HCT116 (cell line): ENCODE measurements around the gene MARCKSL1. TPM values are rescaled to one million over a fixed set of nuclear protein-coding genes. Genes with fewer than 3 reads are reported as not detected.

Source experiments
- ATAC-seq: fragments of 200-7000 bp; cut with Tn5 transposase; 2 replicates; pipeline ENCODE4 v1.9.1; 2020; ENCODE audit warnings: mild to moderate bottlenecking, moderate library complexity
- BruUV-seq: library from RNA; stranded (reverse); fragments of 400-500 nt; replicated peaks from 2 replicates; lab custom pipeline; 2021; lab: Mats Ljungman, UMichigan
- CTCF ChIA-PET: fragments of 300-600 bp; sonication (Branson Sonifier 250); formaldehyde crosslinking; loops from one replicate; lab custom pipeline; 2021; ENCODE audit warnings: antibody characterized with exemption; lab: Charles Lee
- POLR2A ChIA-PET: fragments of 300-600, 350-600 bp; sonication (Branson Sonifier 250); formaldehyde crosslinking; loops from one replicate; lab custom pipeline; 2021; ENCODE audit warnings: antibody characterized with exemption; lab: Charles Lee
- RAD21 ChIA-PET, 2 experiments: fragments of 300-600 bp; sonication (Branson Sonifier 250); formaldehyde crosslinking; loops; one replicate each; lab custom pipeline; 2023; ENCODE audit warnings: low total read pairs in 2 of 2; ENCODE audit not compliant: uncharacterized antibody in 2 of 2, unreplicated experiment in 2 of 2, low non-redundant PET in 1 of 2; lab: Charles Lee
- DNase-seq: peaks from one replicate; pipeline ENCODE4 v3.0.0-alpha.2; 2010; ENCODE audit warnings: low read depth, low spot score
- H2AFZ ChIP-seq: fragments of 200-600 bp; shearing (Covaris generic), sonication (generic); 2 replicates; pipeline ENCODE4 v1.6.1; 2017; ENCODE audit warnings: low read depth, mixed run types, mixed read lengths, antibody characterized with exemption, low read length; ENCODE audit not compliant: poor library complexity, severe bottlenecking
- H3K27ac ChIP-seq: 2 replicates; pipeline ENCODE4 v1.5.1; 2012; ENCODE audit warnings: low read depth, low read length
- H3K27me3 ChIP-seq: fragments of 200-600 bp; sonication (generic); 2 replicates; pipeline ENCODE4 v1.6.1; 2016; ENCODE audit warnings: mixed run types, low read length, mixed read lengths; ENCODE audit not compliant: insufficient read depth
- H3K36me3 ChIP-seq, 2 experiments: fragments of 200-500 bp in 1 of 2; fragments of 200-600 bp in 1 of 2; sonication (Bioruptor generic) in 1 of 2; sonication (generic) in 1 of 2; 2 replicates each; pipeline versions ENCODE4 v1.5.1 to v1.6.1; 2014 to 2016; ENCODE audit warnings: low read length in 2 of 2, inconsistent platforms in 1 of 2, mixed read lengths in 1 of 2, mixed run types in 1 of 2; ENCODE audit not compliant: insufficient read depth in 2 of 2, control insufficient read depth in 1 of 2
- H3K4me1 ChIP-seq, 2 experiments: fragments of 200-600 bp in 1 of 2; sonication (generic) in 1 of 2; 2 replicates each; pipeline versions ENCODE4 v1.5.1 to v1.6.1; 2012 to 2017; ENCODE audit warnings: low read length in 2 of 2, inconsistent platforms in 1 of 2, mild to moderate bottlenecking in 1 of 2, mixed read lengths in 1 of 2, mixed run types in 1 of 2, moderate library complexity in 1 of 2; ENCODE audit not compliant: insufficient read depth in 2 of 2, control insufficient read depth in 1 of 2
- H3K4me2 ChIP-seq: fragments of 200-600 bp; sonication (generic); 2 replicates; pipeline ENCODE4 v1.6.1; 2017; ENCODE audit warnings: mixed run types, low read length, mixed read lengths
- H3K4me3 ChIP-seq, 2 experiments: fragments of 200-600 bp in 1 of 2; sonication (generic) in 1 of 2; replicated peaks in 1 of 2; 2 replicates each; pipeline ENCODE4 v1.5.1; 2011 to 2016; ENCODE audit warnings: low read length in 2 of 2, control low read depth in 1 of 2, low read depth in 1 of 2, mild to moderate bottlenecking in 1 of 2, mixed read lengths in 1 of 2, mixed run types in 1 of 2
- H3K79me2 ChIP-seq: fragments of 200-600 bp; sonication (generic); 2 replicates; pipeline ENCODE4 v1.6.1; 2017; ENCODE audit warnings: mild to moderate bottlenecking, mixed run types, low read length, moderate library complexity, mixed read lengths; ENCODE audit not compliant: insufficient read depth
- H3K9ac ChIP-seq: fragments of 200-600 bp; sonication (generic); 2 replicates; pipeline ENCODE4 v1.6.1; 2016; ENCODE audit warnings: low read length, mixed read lengths
- H3K9me2 ChIP-seq: fragments of 200-600 bp; sonication (generic), shearing (Covaris generic); 2 replicates; pipeline ENCODE4 v1.6.1; 2017; ENCODE audit warnings: mixed run types, mild to moderate bottlenecking, moderate library complexity; ENCODE audit not compliant: insufficient read depth
- H3K9me3 ChIP-seq, 2 experiments: fragments of 200-500 bp in 1 of 2; fragments of 200-600 bp in 1 of 2; sonication (Bioruptor generic) in 1 of 2; sonication (generic) in 1 of 2; 2 replicates each; pipeline ENCODE4 v1.6.1; 2014 to 2017; ENCODE audit warnings: low read length in 2 of 2, mixed read lengths in 2 of 2, inconsistent platforms in 1 of 2, low read depth in 1 of 2, mild to moderate bottlenecking in 1 of 2, mixed run types in 1 of 2, moderate library complexity in 1 of 2; ENCODE audit not compliant: control insufficient read depth in 1 of 2, insufficient read depth in 1 of 2
- H4K20me1 ChIP-seq: fragments of 200-600 bp; sonication (generic), shearing (Covaris generic); 2 replicates; pipeline ENCODE4 v1.6.1; 2017; ENCODE audit warnings: mixed run types, mild to moderate bottlenecking, moderate library complexity; ENCODE audit not compliant: insufficient read depth
- CEBPB ChIP-seq: IDR thresholded peaks from 2 replicates; pipeline ENCODE4 v1.6.1; 2012; ENCODE audit warnings: low read depth
- ELF1 ChIP-seq: IDR thresholded peaks from 2 replicates; pipeline ENCODE4 v1.6.1; 2012; ENCODE audit warnings: low read depth, borderline replicate concordance
- FOSL1 ChIP-seq: IDR thresholded peaks from 2 replicates; pipeline ENCODE4 v1.6.1; 2012; ENCODE audit warnings: low read depth
- REST ChIP-seq: IDR thresholded peaks from 2 replicates; pipeline ENCODE4 v1.6.1; 2012; ENCODE audit warnings: low read depth
- YY1 ChIP-seq: IDR thresholded peaks from 2 replicates; pipeline ENCODE4 v1.6.1; 2011; ENCODE audit warnings: low read length, low read depth, moderate library complexity, mild to moderate bottlenecking; ENCODE audit not compliant: insufficient replicate concordance; ENCODE audit errors: extremely low read depth
- ZFX ChIP-seq: fragments of 450-650 bp; IDR thresholded peaks from 2 replicates; pipeline ENCODE4 v1.6.1; 2017
- intact Hi-C: fragments of 100-400 bp; cut with micrococcal nuclease; formaldehyde crosslinking; loops from 2 replicates; pipeline ENCODE4 v1.10.0; 2022
- total RNA-seq: library from RNA; stranded (reverse); gene quantifications from one replicate; pipeline ENCODE4 v1.2.1, GENCODE V29; 2021; ENCODE audit not compliant: unreplicated experiment
- TF ChIP-seq, protein P1 (sequence below): IDR thresholded peaks from 2 replicates; pipeline ENCODE4 v1.6.1; 2012

MARCKSL1 gene
- total RNA-seq, 1 experiment from 2014 or later = 127 TPM

- H3K4me3 ChIP-seq = no peak overlapping the region
- no TSS peak for BruUV-seq
- H3K4me1 ChIP-seq = peaks cover under 1 to 3% of the 10 kb centered on the region in 2 experiments; a peak in 2 of 4 replicates
- no peak for ATAC-seq
- ChIA-PET POLR2A (no interaction called here), RAD21 (interaction anchor here in 1 of 2 experiments (0.5 kb wide), 1 partner anchor 116 kb away, joined by 4 read pairs; no protein-coding TSS in a partner anchor), CTCF (no interaction called here)
- no peak overlapping the region for H3K9ac ChIP-seq
- H3K36me3 ChIP-seq = no peaks in the 10 kb centered on the region
- H3K9me2 ChIP-seq = no peaks in the 10 kb centered on the region
- intact Hi-C loops = no loop called here
- H3K9me3 ChIP-seq = no peaks in the 10 kb centered on the region
- H4K20me1 ChIP-seq = no peaks in the 10 kb centered on the region
- no peaks in the 10 kb centered on the region for H3K27me3 ChIP-seq
- H3K27ac ChIP-seq = no peak overlapping the region
- H3K79me2 ChIP-seq = no peaks in the 10 kb centered on the region
- TF ChIP-seq YY1 (no peak), ELF1 (no peak), CEBPB (no peak), REST (no peak), ZFX (no peak), FOSL1 (no peak)
- TF ChIP-seq, protein P1, sequence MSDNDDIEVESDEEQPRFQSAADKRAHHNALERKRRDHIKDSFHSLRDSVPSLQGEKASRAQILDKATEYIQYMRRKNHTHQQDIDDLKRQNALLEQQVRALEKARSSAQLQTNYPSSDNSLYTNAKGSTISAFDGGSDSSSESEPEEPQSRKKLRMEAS = no peak
- TF ChIP-seq, all 23 proteins: peak for 0
- no peak for DNase-seq
- H3K4me2 ChIP-seq = no peak overlapping the region
- no peak overlapping the region for H2AFZ ChIP-seq
Measured at GRCh38 chr1:32357614-32358013, 21.6 kb upstream of the MARCKSL1 start.
